Ovary (tissue), 3 donors: Measurements from ENCODE around the gene MAL.

Experiments used
- CTCF ChIP-seq, 3 donors: fragments of 450-650 bp in 2 of 3; fragments of 200-600 bp in 1 of 3; IDR thresholded peaks; one replicate each; pipeline versions ENCODE4 v1.5.1 to v1.8.0; 2016 to 2022; ENCODE audit warnings: antibody characterized with exemption in 3 of 3, mild to moderate bottlenecking in 1 of 3
- EP300 ChIP-seq: sonication (generic); formaldehyde crosslinking; IDR thresholded peaks from one replicate; pipeline ENCODE4 v1.6.1; 2017; ENCODE audit warnings: antibody characterized with exemption
- POLR2A ChIP-seq: fragments of 450-650 bp; IDR thresholded peaks from one replicate; pipeline ENCODE4 v1.6.1; 2017; ENCODE audit warnings: antibody characterized with exemption, mild to moderate bottlenecking, moderate library complexity
- donor health status: DM: no; HTN: no; CAD: no.

DNA sequence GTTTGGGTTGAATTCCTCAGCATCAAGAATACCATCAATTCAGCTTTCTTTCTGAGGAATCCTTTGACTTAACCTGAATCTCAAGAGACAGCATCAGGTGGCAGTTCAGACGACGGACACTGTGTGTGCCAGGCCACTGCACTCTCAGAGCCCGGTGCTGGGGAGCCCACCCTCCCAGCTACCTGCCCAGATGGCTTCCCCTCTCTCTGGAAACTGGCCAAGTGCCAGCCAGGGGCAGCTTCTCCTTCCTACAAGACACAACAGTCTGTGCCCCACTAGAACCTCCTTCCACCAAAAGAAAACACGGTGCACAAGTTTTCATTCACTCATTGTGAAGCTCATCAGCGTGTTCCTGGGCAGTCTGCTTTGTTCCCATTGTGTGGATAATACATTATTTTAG lies 28.5 kb downstream of the MAL start:
- TF ChIP-seq EP300 (no peak), CTCF (IDR thresholded peaks at IDR 0.05) (no peak), POLR2A (no peak)
